GM12864 (cell line): ENCODE results near the gene TTLL7.

ENCODE experiments used
- DNase-seq: peaks from one replicate; pipeline ENCODE4 v3.0.0-alpha.2; 2011; ENCODE audit warnings: low read depth
- H3K4me3 ChIP-seq: 2 replicates; pipeline ENCODE4 v1.5.1; 2011; ENCODE audit warnings: mild to moderate bottlenecking, low read depth, low read length, control low read depth
- CTCF ChIP-seq: IDR thresholded peaks from 2 replicates; pipeline ENCODE4 v1.5.1; 2011; ENCODE audit warnings: low read depth, mild to moderate bottlenecking, moderate library complexity, low read length, control low read depth, inconsistent platforms; ENCODE audit errors: missing control alignments

Gene TTLL7

GRCh38 chr1:83912876-83913275, 86.1 kb downstream of the TTLL7 start:
- no peak overlapping the region for H3K4me3 ChIP-seq
- DNase-seq, result no peak
- no peak for TF ChIP-seq CTCF

- H3K4me3 ChIP-seq, result no peak overlapping the region
- TF ChIP-seq CTCF, result no peak
- DNase-seq, result no peak
These were observed 88.5 kb downstream of the TTLL7 start for GRCh38 chr1:83910461-83910860.

- no peak overlapping the region for H3K4me3 ChIP-seq
- TF ChIP-seq CTCF, result no peak
- DNase-seq, result no peak
These were observed 89.2 kb downstream of the TTLL7 start for GRCh38 chr1:83909687-83910086.

GRCh38 chr1:83905315-83905907, 93.5 kb downstream of the TTLL7 start:
- DNase-seq, result no peak
- peak; percentile 53 for TF ChIP-seq CTCF
- no peak overlapping the region for H3K4me3 ChIP-seq

- no peak for TF ChIP-seq CTCF
- H3K4me3 ChIP-seq, result no peak overlapping the region
- DNase-seq, result no peak
These were observed 97.3 kb downstream of the TTLL7 start for GRCh38 chr1:83901547-83902155.

- no peak overlapping the region for H3K4me3 ChIP-seq
- no peak for DNase-seq
- no peak for TF ChIP-seq CTCF
These were observed 98.4 kb downstream of the TTLL7 start for GRCh38 chr1:83900524-83900923.

- no peak for DNase-seq
- no peak for TF ChIP-seq CTCF
These were observed 101.4 kb downstream of the TTLL7 start for GRCh38 chr1:83897516-83897915.

More at GRCh38 chr1:83897516-83897915, 101.4 kb downstream of the TTLL7 start:
- H3K4me3 ChIP-seq, result no peak overlapping the region
